Heart left ventricle (tissue), 16 donors: ENCODE measurements around the gene ZC2HC1C. TPM values are rescaled to one million over a fixed set of nuclear protein-coding genes. Genes with fewer than 3 reads are reported as not detected.

Experiments
- ATAC-seq, 4 donors: fragments of 200-7000 bp; cut with Tn5 transposase; one replicate each; pipeline ENCODE4 v1.9.1; 2020 to 2022; ENCODE audit warnings: moderate library complexity in 4 of 4, mild to moderate bottlenecking in 3 of 4, moderate number of reproducible peaks in 1 of 4
- DNase-seq, 5 donors: peaks; one replicate each; pipeline ENCODE4 v3.0.0-alpha.2; 2020
- H3K27ac ChIP-seq, 12 donors: fragments of 200-600 bp; sonication (generic) in 4 of 12; one replicate each; pipeline versions ENCODE4 v1.5.0 to v1.8.0; 2016 to 2022; ENCODE audit warnings: mild to moderate bottlenecking in 2 of 12
- H3K27me3 ChIP-seq, 9 donors: fragments of 200-600 bp; sonication (generic) in 2 of 9; one replicate each; pipeline versions ENCODE4 v1.5.1 to v1.8.0; 2016 to 2022; ENCODE audit warnings: mild to moderate bottlenecking in 3 of 9
- H3K36me3 ChIP-seq, 9 donors: fragments of 200-600 bp; sonication (generic) in 2 of 9; one replicate each; pipeline versions ENCODE4 v1.5.0 to v1.8.0; 2018 to 2022; ENCODE audit warnings: mild to moderate bottlenecking in 2 of 9
- H3K4me1 ChIP-seq, 12 donors: fragments of 200-600 bp; sonication (generic) in 4 of 12; one replicate each; pipeline versions ENCODE4 v1.5.0 to v1.8.0; 2016 to 2022; ENCODE audit warnings: mild to moderate bottlenecking in 3 of 12
- H3K4me3 ChIP-seq, 12 donors: fragments of 200-600 bp; sonication (generic) in 4 of 12; one replicate each; pipeline versions ENCODE4 v1.5.0 to v1.8.0; 2017 to 2022; ENCODE audit warnings: mild to moderate bottlenecking in 9 of 12, moderate library complexity in 4 of 12
- H3K9me3 ChIP-seq, 12 donors: fragments of 200-600 bp; sonication (generic) in 4 of 12; one replicate each; pipeline versions ENCODE4 v1.5.0 to v1.8.0; 2016 to 2022; ENCODE audit warnings: mild to moderate bottlenecking in 1 of 12
- POLR2A ChIP-seq, 2 donors: fragments of 450-650 bp; IDR thresholded peaks; one replicate each; pipeline ENCODE4 v1.6.1; 2017; ENCODE audit warnings: antibody characterized with exemption in 2 of 2, mild to moderate bottlenecking in 2 of 2, moderate library complexity in 2 of 2
- WGBS, 4 donors: extraction: QIAGEN DNeasy Blood & Tissue Kit in 2 of 4; methylation state at CpG; one replicate each; pipeline versions ENCODE4 v1.1.5 to v1.1.7; 2013 to 2018; 5-methylcytosine and 5-hydroxymethylcytosine counted together
- intact Hi-C, 10 donors: fragments of 100-400 bp; cut with DNase I; formaldehyde crosslinking; loops; one replicate each; pipeline versions ENCODE4 v1.11.1 to v1.14.2; 2022
- polyA plus RNA-seq, 2 donors: library from polyadenylated mRNA; stranded (reverse); fragments of 200-250 nt; gene quantifications; one replicate each; pipeline ENCODE4 v1.2.3, GENCODE V29; 2013
- total RNA-seq, 9 donors: library from RNA; depleted of rRNA in 2 of 9; stranded (reverse); fragments of >200 nt in 2 of 9; fragmentation: NEBNext Ultra II Directional in 3 of 9; extraction: Animal tissue kit (Norgen Biotek cat#: 25700) in 3 of 9; gene quantifications; one replicate each; pipeline versions ENCODE4 v1.1.0 to v1.2.4, GENCODE V29; 2016 to 2023
- TF ChIP-seq, protein P1 (sequence below), 12 donors: fragments of 200-600 bp; sonication (generic) in 4 of 12; IDR thresholded peaks; one replicate each; pipeline versions ENCODE4 v1.5.0 to v1.8.0; 2018 to 2022; ENCODE audit warnings: antibody characterized with exemption in 12 of 12, mild to moderate bottlenecking in 5 of 12
- donor health status: ischemic (EF 13 %, LVEDD 7.1; RV severe dilation, severe dysfunction).
- donor health status: healthy with polysubstance abuse.
- donor health status: DM: no; HTN: yes; CAD: no.
- donor health status: DM: no; HTN: no; CAD: no.
- donor health status: ischemic (EF 25% LVEDD 6.9; RV normal size, moderate dysfunction).
- donor health status: ischemic (EF 25% LVEDD 5.7; RV mildly dilated, moderate dysfunction).
- donor health status: healthy.
- donor health status: DM: yes; HTN: yes; CAD: no.
- donor health status: ischemic (EF 35%, LVEDD 5.7; RV mildly dilated, moderate dysfunction).
- donor health status: nonischemic (EF 11% LVEDD 7.7; RV severe dilation, severe dysfunction).
- donor health status: DM: yes; HTN: yes; CAD: no.
- donor health status: PGD.
- donor health status: ischemic (EF 29% LVEDD 5.4; RV normal size, mild dysfunction).
- donor health status: nonischemic (EF 23%, LVEDD 6.1; RV moderate dilation, normal function).

Gene ZC2HC1C
- total and polyA plus RNA-seq, 11 donors: 3.4 to 13.3 (median 8.4) TPM

- no peaks in the 10 kb centered on the region for H3K27me3 ChIP-seq
- DNase-seq (no peak), ATAC-seq (no peak)
- TF ChIP-seq, protein P1, sequence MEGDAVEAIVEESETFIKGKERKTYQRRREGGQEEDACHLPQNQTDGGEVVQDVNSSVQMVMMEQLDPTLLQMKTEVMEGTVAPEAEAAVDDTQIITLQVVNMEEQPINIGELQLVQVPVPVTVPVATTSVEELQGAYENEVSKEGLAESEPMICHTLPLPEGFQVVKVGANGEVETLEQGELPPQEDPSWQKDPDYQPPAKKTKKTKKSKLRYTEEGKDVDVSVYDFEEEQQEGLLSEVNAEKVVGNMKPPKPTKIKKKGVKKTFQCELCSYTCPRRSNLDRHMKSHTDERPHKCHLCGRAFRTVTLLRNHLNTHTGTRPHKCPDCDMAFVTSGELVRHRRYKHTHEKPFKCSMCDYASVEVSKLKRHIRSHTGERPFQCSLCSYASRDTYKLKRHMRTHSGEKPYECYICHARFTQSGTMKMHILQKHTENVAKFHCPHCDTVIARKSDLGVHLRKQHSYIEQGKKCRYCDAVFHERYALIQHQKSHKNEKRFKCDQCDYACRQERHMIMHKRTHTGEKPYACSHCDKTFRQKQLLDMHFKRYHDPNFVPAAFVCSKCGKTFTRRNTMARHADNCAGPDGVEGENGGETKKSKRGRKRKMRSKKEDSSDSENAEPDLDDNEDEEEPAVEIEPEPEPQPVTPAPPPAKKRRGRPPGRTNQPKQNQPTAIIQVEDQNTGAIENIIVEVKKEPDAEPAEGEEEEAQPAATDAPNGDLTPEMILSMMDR (IDR thresholded peaks at IDR 0.05): no peak
- TF ChIP-seq POLR2A (IDR thresholded peaks at IDR 0.05): no peak
- peaks cover 0 to 71% (median 52%) of the 10 kb centered on the region in 9 donors for H3K36me3 ChIP-seq
- intact Hi-C loops: no loop called here
- H3K4me1 ChIP-seq: peaks cover 0 to 17% (median 6%) of the 10 kb centered on the region in 12 donors
- 82 to 88% (median 83%) methylated on average over 1 of the region's 1 CpG for WGBS, 4 donors
- no peaks in the 10 kb centered on the region for H3K9me3 ChIP-seq
- no peak overlapping the region for H3K4me3 ChIP-seq
- H3K27ac ChIP-seq: no peak overlapping the region
Observed at GRCh38 chr14:75040507-75040906, 28.9 kb upstream of the ZC2HC1C start.

DNA sequence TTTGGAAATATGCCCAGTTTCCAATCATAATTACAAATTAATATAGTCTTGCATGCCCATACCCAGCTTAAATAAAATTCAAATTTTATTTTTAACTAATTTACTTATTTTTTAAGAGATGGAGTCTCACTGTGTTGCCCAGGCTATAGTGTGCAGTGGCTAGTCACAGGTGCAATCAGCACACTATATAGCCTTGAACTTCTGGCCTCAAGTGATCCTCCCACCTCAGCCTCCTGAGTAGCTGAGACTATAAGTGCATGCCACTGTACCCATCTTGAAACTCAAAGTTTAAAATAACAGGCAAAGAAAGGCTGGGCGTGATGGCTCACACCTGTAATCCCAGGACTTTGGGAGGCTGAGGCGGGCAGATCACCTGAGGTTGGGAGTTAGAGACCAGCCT is 28.5 kb upstream of the ZC2HC1C start:
- H3K4me3 ChIP-seq: no peak overlapping the region
- H3K36me3 ChIP-seq: peaks cover 0 to 67% (median 48%) of the 10 kb centered on the region in 9 donors
- H3K27me3 ChIP-seq: no peaks in the 10 kb centered on the region
- DNase-seq (no peak), ATAC-seq (no peak)
- intact Hi-C loops: no loop called here
- H3K4me1 ChIP-seq: peaks cover 0 to 21% (median 7%) of the 10 kb centered on the region in 12 donors
- TF ChIP-seq POLR2A (IDR thresholded peaks at IDR 0.05): no peak
- TF ChIP-seq, protein P1 (IDR thresholded peaks at IDR 0.05): no peak
- no peak overlapping the region for H3K27ac ChIP-seq
- 94 to 98% (median 97%) methylated on average over 2 of the region's 2 CpGs for WGBS, 4 donors
- H3K9me3 ChIP-seq: no peaks in the 10 kb centered on the region

- Histone ChIP-seq H3K27me3 (no peaks in the 10 kb centered on the region), H3K4me3 (no peak overlapping the region), H3K27ac (peak overlapping the region in 1 of 12 donors; percentile 3), H3K36me3 (peaks cover 0 to 60% (median 41%) of the 10 kb centered on the region in 9 donors), H3K9me3 (no peaks in the 10 kb centered on the region), H3K4me1 (peaks cover 0 to 27% (median 9%) of the 10 kb centered on the region in 12 donors)
- DNase-seq (no peak), ATAC-seq (no peak)
- WGBS, 4 donors: 94 to 96% (median 94%) methylated on average over 4 of the region's 4 CpGs
- TF ChIP-seq, protein P1 (IDR thresholded peaks at IDR 0.05): no peak
- no peak for TF ChIP-seq POLR2A (IDR thresholded peaks at IDR 0.05)
- intact Hi-C loops: no loop called here
Observed at GRCh38 chr14:75041613-75042012, 27.8 kb upstream of the ZC2HC1C start.

DNA sequence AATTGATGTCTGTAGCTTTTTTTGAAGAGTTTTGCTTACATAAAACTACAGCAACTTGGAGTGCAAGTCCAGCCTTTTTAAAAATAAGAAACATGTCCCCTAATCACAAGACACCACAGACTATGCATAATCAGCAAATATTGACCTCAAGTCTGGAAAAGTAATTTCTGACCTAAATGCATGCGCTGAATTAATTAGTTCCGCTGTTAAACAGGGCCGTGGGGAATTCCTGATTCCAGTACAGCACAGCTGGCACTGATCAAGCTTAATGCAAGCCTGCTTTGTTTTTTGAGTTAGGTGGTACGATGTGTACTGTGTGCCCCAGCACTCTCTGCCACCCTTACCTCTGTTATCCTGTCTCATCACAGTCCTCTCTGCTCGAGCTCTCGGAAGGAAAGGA is 27.4 kb upstream of the ZC2HC1C start:
- peaks cover 0 to 56% (median 37%) of the 10 kb centered on the region in 9 donors for H3K36me3 ChIP-seq
- H3K9me3 ChIP-seq: no peaks in the 10 kb centered on the region
- peak overlapping the region in 1 of 12 donors; percentile 3 for H3K27ac ChIP-seq
- no peak overlapping the region for H3K4me3 ChIP-seq
- ATAC-seq (no peak), DNase-seq (no peak)
- intact Hi-C loops: no loop called here
- TF ChIP-seq, protein P1 (IDR thresholded peaks at IDR 0.05): no peak
- TF ChIP-seq POLR2A (IDR thresholded peaks at IDR 0.05): no peak
- H3K4me1 ChIP-seq: peaks cover 0 to 27% (median 10%) of the 10 kb centered on the region in 12 donors
- 52 to 64% (median 60%) methylated on average over 6 of the region's 6 CpGs for WGBS, 4 donors
- H3K27me3 ChIP-seq: no peaks in the 10 kb centered on the region
